SK-N-SH (cell line): ENCODE results near the gene TSPAN8. TPM values are rescaled to one million over a fixed set of nuclear protein-coding genes. Genes with fewer than 3 reads are reported as not detected.

Source experiments
- CTCF ChIA-PET: fragments of 300-600, 350-600 bp; formaldehyde crosslinking; extraction: SDS; loops from one replicate; lab custom pipeline; 2021; lab: Yijun Ruan, JAX
- POLR2A ChIA-PET: fragments of 350-600 bp; sonication (Branson Sonifier 250); formaldehyde crosslinking; extraction: SDS; loops from one replicate; lab custom pipeline; 2020; ENCODE audit warnings: antibody characterized with exemption, inconsistent platforms; lab: Yijun Ruan, JAX
- DNase-seq: peaks from one replicate; pipeline ENCODE4 v3.0.0; 2012
- H2AFZ ChIP-seq: fragments of 200-600 bp; sonication (generic); 2 replicates; pipeline ENCODE4 v1.8.1; 2016; ENCODE audit warnings: antibody characterized with exemption, mild to moderate bottlenecking, low read depth
- H3F3A ChIP-seq: fragments of 200-600 bp; sonication (generic); replicated peaks from 2 replicates; pipeline ENCODE3; 2016; ENCODE audit warnings: antibody characterized with exemption, mild to moderate bottlenecking; ENCODE audit not compliant: insufficient read depth
- H3K27ac ChIP-seq, 2 experiments: fragments of 200-500 bp in 1 of 2; fragments of 200-600 bp in 1 of 2; sonication (Bioruptor generic) in 1 of 2; sonication (generic), shearing (Covaris generic) in 1 of 2; 2 replicates each; pipeline versions ENCODE4 v1.5.1 to v1.6.1; 2014 to 2016; ENCODE audit warnings: low read depth in 2 of 2, inconsistent platforms in 1 of 2, low read length in 1 of 2, mild to moderate bottlenecking in 1 of 2, mixed read lengths in 1 of 2
- H3K27me3 ChIP-seq: fragments of 200-600 bp; sonication (generic), shearing (Covaris generic); 2 replicates; pipeline ENCODE4 v1.6.1; 2016; ENCODE audit warnings: mixed run types; ENCODE audit not compliant: insufficient read depth
- H3K36me3 ChIP-seq, 2 experiments: fragments of 200-500 bp in 1 of 2; fragments of 200-600 bp in 1 of 2; sonication (Bioruptor generic) in 1 of 2; sonication (generic) in 1 of 2; replicated peaks in 1 of 2; 2 replicates each; pipeline versions ENCODE3 to v1.5.1; 2014 to 2016; ENCODE audit warnings: low read length in 1 of 2, mild to moderate bottlenecking in 1 of 2; ENCODE audit not compliant: insufficient read depth in 2 of 2, control insufficient read depth in 1 of 2
- H3K4me1 ChIP-seq, 2 experiments: fragments of 200-500 bp in 1 of 2; fragments of 200-600 bp in 1 of 2; sonication (Bioruptor generic) in 1 of 2; sonication (generic), shearing (Covaris generic) in 1 of 2; 2 replicates each; pipeline versions ENCODE4 v1.5.1 to v1.6.1; 2014 to 2016; ENCODE audit warnings: low read depth in 1 of 2, low read length in 1 of 2, mixed run types in 1 of 2; ENCODE audit not compliant: insufficient read depth in 2 of 2, control insufficient read depth in 1 of 2
- H3K4me2 ChIP-seq: fragments of 200-600 bp; sonication (generic), shearing (Covaris generic); 2 replicates; pipeline ENCODE4 v1.6.1; 2017; ENCODE audit warnings: mixed run types
- H3K4me3 ChIP-seq, 2 experiments: fragments of 200-500 bp in 1 of 2; fragments of 200-600 bp in 1 of 2; sonication (Bioruptor generic) in 1 of 2; sonication (generic), shearing (Covaris generic) in 1 of 2; 2 replicates each; pipeline versions ENCODE4 v1.5.1 to v1.8.1; 2014 to 2016; ENCODE audit warnings: low read depth in 2 of 2, inconsistent platforms in 1 of 2, low read length in 1 of 2, mild to moderate bottlenecking in 1 of 2, mixed read lengths in 1 of 2, moderate library complexity in 1 of 2
- H3K79me2 ChIP-seq: fragments of 200-600 bp; sonication (generic); 2 replicates; pipeline ENCODE4 v1.8.1; 2017; ENCODE audit warnings: mild to moderate bottlenecking; ENCODE audit not compliant: insufficient read depth
- H3K9ac ChIP-seq: fragments of 200-600 bp; sonication (generic); 2 replicates; pipeline ENCODE4 v1.6.1; 2017; ENCODE audit warnings: mixed run types
- H3K9me2 ChIP-seq: fragments of 200-600 bp; sonication (generic); 2 replicates; pipeline ENCODE4 v1.6.1; 2017; ENCODE audit warnings: mixed run types
- H3K9me3 ChIP-seq: fragments of 200-600 bp; sonication (generic); 2 replicates; pipeline ENCODE4 v1.6.1; 2017; ENCODE audit warnings: mixed run types, mild to moderate bottlenecking, moderate library complexity
- H4K20me1 ChIP-seq: fragments of 200-600 bp; sonication (generic); 2 replicates; pipeline ENCODE4 v1.6.1; 2017; ENCODE audit warnings: mild to moderate bottlenecking, mixed run types; ENCODE audit not compliant: insufficient read depth
- CHD2 ChIP-seq: fragments of 150-350 bp; IDR thresholded peaks from 2 replicates; pipeline ENCODE4 v1.6.1; 2018; ENCODE audit warnings: low read length; ENCODE audit not compliant: partially characterized antibody
- ELF1 ChIP-seq: IDR thresholded peaks from 2 replicates; pipeline ENCODE4 v1.4.0; 2012
- GATA2 ChIP-seq: sonication (generic); formaldehyde crosslinking; IDR thresholded peaks from 2 replicates; pipeline ENCODE4 v1.5.0; 2020; ENCODE audit warnings: mild to moderate bottlenecking, missing genetic modification reagents
- MEF2A ChIP-seq: IDR thresholded peaks from 2 replicates; pipeline ENCODE4 v1.4.0; 2012; ENCODE audit warnings: low read depth, borderline replicate concordance
- NRF1 ChIP-seq: IDR thresholded peaks from 2 replicates; pipeline ENCODE4 v1.6.1; 2012; ENCODE audit warnings: low read depth, mild to moderate bottlenecking, low read length
- PBX3 ChIP-seq: IDR thresholded peaks from 2 replicates; pipeline ENCODE4; 2012
- RCOR1 ChIP-seq: fragments of 150-350 bp; IDR thresholded peaks from 2 replicates; pipeline ENCODE4 v1.6.1; 2017; ENCODE audit warnings: antibody characterized with exemption, low read length
- REST ChIP-seq: IDR thresholded peaks from 2 replicates; pipeline ENCODE4 v1.6.1; 2012; ENCODE audit warnings: mild to moderate bottlenecking, low read depth, low read length, moderate library complexity
- RFX5 ChIP-seq: IDR thresholded peaks from 2 replicates; pipeline ENCODE4 v1.6.1; 2012; ENCODE audit warnings: mild to moderate bottlenecking, improper control_type of control experiment, low read length
- RXRA ChIP-seq: IDR thresholded peaks from 2 replicates; pipeline ENCODE4 v1.4.0; 2012; ENCODE audit warnings: low read depth, mild to moderate bottlenecking, borderline replicate concordance
- SIN3A ChIP-seq: IDR thresholded peaks from 2 replicates; pipeline ENCODE4 v1.6.1; 2012; ENCODE audit warnings: low read depth, mild to moderate bottlenecking, low read length, moderate library complexity, borderline replicate concordance
- SMC3 ChIP-seq: IDR thresholded peaks from 2 replicates; pipeline ENCODE4 v1.6.1; 2012; ENCODE audit warnings: low read depth, low read length, improper control_type of control experiment
- TCF12 ChIP-seq: IDR thresholded peaks from 2 replicates; pipeline ENCODE4 v1.4.0; 2012
- TEAD4 ChIP-seq: IDR thresholded peaks from 2 replicates; pipeline ENCODE4 v1.4.0; 2012; ENCODE audit warnings: mild to moderate bottlenecking, borderline replicate concordance; ENCODE audit not compliant: insufficient read depth
- polyA plus RNA-seq, 3 experiments: library from polyadenylated mRNA; depleted of rRNA; stranded (reverse); fragments of >200 nt; gene quantifications; 2 replicates each; pipeline ENCODE4 v1.2.3, GENCODE V29; 2012
- TF ChIP-seq, protein P1 (sequence below): fragments of 150-350 bp; IDR thresholded peaks from 2 replicates; pipeline ENCODE4 v1.6.1; 2016; ENCODE audit warnings: mild to moderate bottlenecking, low read depth, low read length
- TF ChIP-seq, protein P2 (sequence below): IDR thresholded peaks from 2 replicates; pipeline ENCODE4 v1.4.0; 2012; ENCODE audit warnings: low read depth
- TF ChIP-seq, protein P3 (sequence below): fragments of 150-350 bp; IDR thresholded peaks from 2 replicates; pipeline ENCODE4 v1.6.1; 2017; ENCODE audit warnings: antibody characterized with exemption, low read length, low read depth, borderline replicate concordance
- TF ChIP-seq, protein P4 (sequence below): fragments of 200-600 bp; sonication (generic); IDR thresholded peaks from 2 replicates; pipeline ENCODE4 v1.6.1; 2017; ENCODE audit warnings: antibody characterized with exemption, mild to moderate bottlenecking, moderate library complexity

TSPAN8 gene
- polyA plus RNA-seq, 1 of the 3 experiments (the other 2 are of a cell fraction): 0.31 TPM

DNA sequence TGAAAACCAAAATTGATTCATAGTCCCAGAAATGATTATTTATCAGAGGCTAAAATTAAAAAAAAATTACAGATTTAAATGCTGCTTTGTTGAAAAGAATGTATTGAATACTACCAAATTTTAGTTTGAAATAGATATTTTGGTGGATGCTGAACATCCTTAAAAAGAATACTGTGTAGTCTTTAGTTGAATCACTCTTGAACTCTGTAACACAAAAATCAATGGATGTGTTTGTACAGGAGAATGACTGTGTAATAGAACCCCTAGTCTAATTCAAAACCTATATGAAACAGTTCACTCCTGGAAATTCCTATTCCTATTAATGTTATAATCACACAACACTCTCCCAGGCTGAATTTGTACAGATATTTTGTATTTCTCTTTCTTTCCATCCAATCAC, 1.5 kb upstream of the TSPAN8 start:
- H3K4me3 ChIP-seq: no peak overlapping the region
- peaks cover 5 to 6% of the 10 kb centered on the region in 2 experiments; a peak in 3 of 4 replicates for H3K4me1 ChIP-seq
- CTCF ChIA-PET: no interaction called here
- no peaks in the 10 kb centered on the region for H3K36me3 ChIP-seq
- no peaks in the 10 kb centered on the region for H4K20me1 ChIP-seq
- no peaks in the 10 kb centered on the region for H3K9me3 ChIP-seq
- H3K27ac ChIP-seq: no peak overlapping the region
- H3K27me3 ChIP-seq: no peaks in the 10 kb centered on the region
- H3K4me2 ChIP-seq: no peak overlapping the region
- H3K9me2 ChIP-seq: no peaks in the 10 kb centered on the region
- TF ChIP-seq SIN3A (no peak), CHD2 (no peak), REST (no peak), TEAD4 (no peak), GATA2 (CRISPR knock-in tag) (no peak), SMC3 (no peak), RCOR1 (no peak), RXRA (no peak), TCF12 (no peak), RFX5 (no peak), ELF1 (no peak), NRF1 (no peak), PBX3 (no peak), MEF2A (no peak)
- TF ChIP-seq, protein P1, sequence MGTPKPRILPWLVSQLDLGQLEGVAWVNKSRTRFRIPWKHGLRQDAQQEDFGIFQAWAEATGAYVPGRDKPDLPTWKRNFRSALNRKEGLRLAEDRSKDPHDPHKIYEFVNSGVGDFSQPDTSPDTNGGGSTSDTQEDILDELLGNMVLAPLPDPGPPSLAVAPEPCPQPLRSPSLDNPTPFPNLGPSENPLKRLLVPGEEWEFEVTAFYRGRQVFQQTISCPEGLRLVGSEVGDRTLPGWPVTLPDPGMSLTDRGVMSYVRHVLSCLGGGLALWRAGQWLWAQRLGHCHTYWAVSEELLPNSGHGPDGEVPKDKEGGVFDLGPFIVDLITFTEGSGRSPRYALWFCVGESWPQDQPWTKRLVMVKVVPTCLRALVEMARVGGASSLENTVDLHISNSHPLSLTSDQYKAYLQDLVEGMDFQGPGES: no peak
- TF ChIP-seq, protein P2, sequence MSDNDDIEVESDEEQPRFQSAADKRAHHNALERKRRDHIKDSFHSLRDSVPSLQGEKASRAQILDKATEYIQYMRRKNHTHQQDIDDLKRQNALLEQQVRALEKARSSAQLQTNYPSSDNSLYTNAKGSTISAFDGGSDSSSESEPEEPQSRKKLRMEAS: no peak
- TF ChIP-seq, protein P3, sequence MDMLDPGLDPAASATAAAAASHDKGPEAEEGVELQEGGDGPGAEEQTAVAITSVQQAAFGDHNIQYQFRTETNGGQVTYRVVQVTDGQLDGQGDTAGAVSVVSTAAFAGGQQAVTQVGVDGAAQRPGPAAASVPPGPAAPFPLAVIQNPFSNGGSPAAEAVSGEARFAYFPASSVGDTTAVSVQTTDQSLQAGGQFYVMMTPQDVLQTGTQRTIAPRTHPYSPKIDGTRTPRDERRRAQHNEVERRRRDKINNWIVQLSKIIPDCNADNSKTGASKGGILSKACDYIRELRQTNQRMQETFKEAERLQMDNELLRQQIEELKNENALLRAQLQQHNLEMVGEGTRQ: no peak
- TF ChIP-seq, protein P4, sequence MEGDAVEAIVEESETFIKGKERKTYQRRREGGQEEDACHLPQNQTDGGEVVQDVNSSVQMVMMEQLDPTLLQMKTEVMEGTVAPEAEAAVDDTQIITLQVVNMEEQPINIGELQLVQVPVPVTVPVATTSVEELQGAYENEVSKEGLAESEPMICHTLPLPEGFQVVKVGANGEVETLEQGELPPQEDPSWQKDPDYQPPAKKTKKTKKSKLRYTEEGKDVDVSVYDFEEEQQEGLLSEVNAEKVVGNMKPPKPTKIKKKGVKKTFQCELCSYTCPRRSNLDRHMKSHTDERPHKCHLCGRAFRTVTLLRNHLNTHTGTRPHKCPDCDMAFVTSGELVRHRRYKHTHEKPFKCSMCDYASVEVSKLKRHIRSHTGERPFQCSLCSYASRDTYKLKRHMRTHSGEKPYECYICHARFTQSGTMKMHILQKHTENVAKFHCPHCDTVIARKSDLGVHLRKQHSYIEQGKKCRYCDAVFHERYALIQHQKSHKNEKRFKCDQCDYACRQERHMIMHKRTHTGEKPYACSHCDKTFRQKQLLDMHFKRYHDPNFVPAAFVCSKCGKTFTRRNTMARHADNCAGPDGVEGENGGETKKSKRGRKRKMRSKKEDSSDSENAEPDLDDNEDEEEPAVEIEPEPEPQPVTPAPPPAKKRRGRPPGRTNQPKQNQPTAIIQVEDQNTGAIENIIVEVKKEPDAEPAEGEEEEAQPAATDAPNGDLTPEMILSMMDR: no peak
- TF ChIP-seq, all 33 proteins: peak for 0
- Histone ChIP-seq H2AFZ (no peak overlapping the region), H3K79me2 (no peaks in the 10 kb centered on the region), H3K9ac (no peak overlapping the region), H3F3A (no peaks in the 10 kb centered on the region)
- POLR2A ChIA-PET: no interaction called here
- DNase-seq: no peak
